Measurements from ENCODE around the gene NEU1.

Gene NEU1

GRCh38 chr6:31896856-31897611, 34.4 kb upstream of the NEU1 start:
- Histone ChIP-seq H3K4me3 (peak overlapping the region; percentile 87 to 97), H3K27ac (peak overlapping the region; percentile 88), H3K27me3 (no peaks in the 10 kb centered on the region), H3K4me1 (peaks cover 0 to 37% (median 33%) of the 10 kb centered on the region in 4 donors), H3K9me3 (no peaks in the 10 kb centered on the region), H3K36me3 (peaks cover 12 to 40% (median 24%) of the 10 kb centered on the region in 3 donors)
- intact Hi-C loops (cut with DNase I; ENCODE audit: low total_unique reads), result no loop called here
- DNase-seq, result no peak
- TF ChIP-seq CTCF (IDR thresholded peaks at IDR 0.05), result no peak

- no peaks in the 10 kb centered on the region for H3K9me3 ChIP-seq
- no peak for TF ChIP-seq CTCF (IDR thresholded peaks at IDR 0.05)
- H3K4me1 ChIP-seq, result peaks cover 0 to 37% (median 33%) of the 10 kb centered on the region in 4 donors
- H3K4me3 ChIP-seq, result peak overlapping the region; percentile 87 to 97
- peak overlapping the region; percentile 88 for H3K27ac ChIP-seq
- peaks cover 17 to 45% (median 28%) of the 10 kb centered on the region in 3 donors for H3K36me3 ChIP-seq
- intact Hi-C loops (cut with DNase I; ENCODE audit: low total_unique reads), result no loop called here
- no peaks in the 10 kb centered on the region for H3K27me3 ChIP-seq
- no peak for DNase-seq
Observed at GRCh38 chr6:31896493-31896855, 33.9 kb upstream of the NEU1 start.

DNA sequence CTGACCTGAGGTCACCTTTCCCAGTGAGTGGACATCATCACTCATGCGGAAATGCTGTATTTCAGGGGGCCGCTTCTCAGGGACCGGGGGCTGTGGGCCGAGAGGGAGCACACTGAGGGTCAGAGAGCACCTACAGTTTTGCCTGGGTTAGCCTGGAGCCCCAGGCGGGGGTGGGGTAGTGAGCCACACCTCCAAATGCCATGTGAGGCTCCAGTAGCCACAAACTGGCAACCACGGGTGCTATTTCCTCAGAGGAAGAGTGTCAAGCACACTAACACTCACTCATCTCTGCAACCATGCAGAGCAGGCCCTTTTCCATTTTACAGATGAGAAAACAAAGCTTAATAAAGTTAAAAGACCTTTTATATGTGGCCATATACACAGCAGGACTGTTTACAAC, 30.2 kb upstream of the NEU1 start:
- no peak for DNase-seq
- TF ChIP-seq CTCF (IDR thresholded peaks at IDR 0.05), result no peak
- intact Hi-C loops (cut with DNase I; ENCODE audit: low total_unique reads), result no loop called here
- no peak overlapping the region for H3K27ac ChIP-seq
- peaks cover 28 to 73% (median 56%) of the 10 kb centered on the region in 3 donors for H3K36me3 ChIP-seq
- H3K4me3 ChIP-seq, result no peak overlapping the region
- no peaks in the 10 kb centered on the region for H3K9me3 ChIP-seq
- H3K4me1 ChIP-seq, result peaks cover 0 to 12% (median 8%) of the 10 kb centered on the region in 4 donors
- H3K27me3 ChIP-seq, result no peaks in the 10 kb centered on the region

DNA sequence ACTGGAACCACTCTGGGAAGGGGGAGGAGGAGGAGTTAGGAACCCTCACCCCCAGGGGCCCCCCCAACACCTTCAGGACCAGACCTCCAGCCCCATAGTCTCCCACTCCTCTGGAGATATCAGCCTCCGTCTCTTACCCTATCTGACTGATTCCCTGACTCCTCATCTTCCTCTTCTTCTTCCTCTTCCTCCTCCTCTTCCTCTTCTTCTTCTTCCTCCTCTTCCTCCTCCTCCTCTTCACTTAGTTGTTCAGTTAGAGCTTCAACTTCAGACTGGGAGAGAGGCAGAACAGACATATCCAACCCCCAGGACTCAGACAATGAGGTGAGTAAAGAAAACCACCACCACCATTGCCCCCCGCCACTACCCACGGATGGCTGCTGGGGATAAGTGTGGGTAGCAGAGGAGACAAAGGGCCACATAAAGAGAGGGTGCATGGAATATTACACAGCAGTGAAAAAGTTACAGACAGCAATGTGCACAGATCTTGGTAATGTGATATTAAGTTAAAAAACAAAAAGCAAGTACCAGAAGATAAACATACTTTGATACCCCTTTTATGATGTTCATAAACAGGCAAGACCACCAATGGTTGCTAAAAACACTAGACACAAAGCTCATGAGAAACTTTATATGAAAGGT, 26.8 kb upstream of the NEU1 start:
- intact Hi-C loops (cut with DNase I; ENCODE audit: low total_unique reads), result no loop called here
- Histone ChIP-seq H3K4me3 (no peak overlapping the region), H3K36me3 (peaks cover 52 to 100% (median 75%) of the 10 kb centered on the region in 3 donors), H3K27me3 (no peaks in the 10 kb centered on the region), H3K27ac (no peak overlapping the region), H3K4me1 (no peaks in the 10 kb centered on the region), H3K9me3 (no peaks in the 10 kb centered on the region)
- no peak for TF ChIP-seq CTCF (IDR thresholded peaks at IDR 0.05)
- no peak for DNase-seq

- no peak overlapping the region for H3K4me3 ChIP-seq
- intact Hi-C loops (cut with DNase I; ENCODE audit: low total_unique reads), result no loop called here
- no peaks in the 10 kb centered on the region for H3K9me3 ChIP-seq
- TF ChIP-seq CTCF (IDR thresholded peaks at IDR 0.05), result peak; percentile 51 to 72
- no peaks in the 10 kb centered on the region for H3K27me3 ChIP-seq
- no peaks in the 10 kb centered on the region for H3K4me1 ChIP-seq
- H3K36me3 ChIP-seq, result peaks cover 60 to 100% (median 79%) of the 10 kb centered on the region in 3 donors
- no peak overlapping the region for H3K27ac ChIP-seq
- no peak for DNase-seq
Observed at GRCh38 chr6:31888276-31889258, 25.9 kb upstream of the NEU1 start.
